ENCODE data around the gene MTHFS. TPM values are rescaled to one million over a fixed set of nuclear protein-coding genes. Genes with fewer than 3 reads are reported as not detected.

MTHFS gene
- total RNA-seq, 2 donors from 2014 or later: 23.4 to 40.9 TPM

GRCh38 chr15:79815468-79815867, 81.3 kb downstream of the MTHFS start:
- H3K36me3 Mint-ChIP-seq: no peaks in the 10 kb centered on the region
- H3K9me3 Mint-ChIP-seq: peaks cover 6 to 9% of the 10 kb centered on the region in 2 donors
- no peak overlapping the region for H3K27ac Mint-ChIP-seq
- DNase-seq (ENCODE audit: low spot score in 2 of 2): no peak
- no peak for ATAC-seq

DNA sequence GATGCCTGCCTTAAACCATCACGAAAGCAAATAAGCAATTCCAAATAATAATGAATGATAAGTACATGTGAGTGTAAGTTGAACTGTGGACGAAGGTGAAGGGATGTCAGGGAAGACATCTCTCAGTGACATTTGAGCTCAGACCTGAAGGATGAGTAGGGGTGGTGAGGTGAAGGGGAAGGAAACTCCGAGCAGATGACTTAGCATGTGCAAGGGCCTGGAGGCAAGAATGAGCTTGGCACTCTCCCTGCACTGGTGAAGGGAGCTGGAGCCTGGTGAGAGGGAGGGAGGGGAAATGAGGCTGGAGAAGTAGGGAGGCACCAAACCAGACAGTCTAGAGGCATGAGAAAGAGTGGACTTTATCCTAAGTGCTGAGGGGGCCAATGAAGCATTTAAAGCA, 84.3 kb downstream of the MTHFS start:
- no peak for DNase-seq (ENCODE audit: low spot score in 2 of 2)
- no peak for ATAC-seq
- H3K27ac Mint-ChIP-seq: no peak overlapping the region
- no peaks in the 10 kb centered on the region for H3K36me3 Mint-ChIP-seq
- no peaks in the 10 kb centered on the region for H3K9me3 Mint-ChIP-seq

DNA sequence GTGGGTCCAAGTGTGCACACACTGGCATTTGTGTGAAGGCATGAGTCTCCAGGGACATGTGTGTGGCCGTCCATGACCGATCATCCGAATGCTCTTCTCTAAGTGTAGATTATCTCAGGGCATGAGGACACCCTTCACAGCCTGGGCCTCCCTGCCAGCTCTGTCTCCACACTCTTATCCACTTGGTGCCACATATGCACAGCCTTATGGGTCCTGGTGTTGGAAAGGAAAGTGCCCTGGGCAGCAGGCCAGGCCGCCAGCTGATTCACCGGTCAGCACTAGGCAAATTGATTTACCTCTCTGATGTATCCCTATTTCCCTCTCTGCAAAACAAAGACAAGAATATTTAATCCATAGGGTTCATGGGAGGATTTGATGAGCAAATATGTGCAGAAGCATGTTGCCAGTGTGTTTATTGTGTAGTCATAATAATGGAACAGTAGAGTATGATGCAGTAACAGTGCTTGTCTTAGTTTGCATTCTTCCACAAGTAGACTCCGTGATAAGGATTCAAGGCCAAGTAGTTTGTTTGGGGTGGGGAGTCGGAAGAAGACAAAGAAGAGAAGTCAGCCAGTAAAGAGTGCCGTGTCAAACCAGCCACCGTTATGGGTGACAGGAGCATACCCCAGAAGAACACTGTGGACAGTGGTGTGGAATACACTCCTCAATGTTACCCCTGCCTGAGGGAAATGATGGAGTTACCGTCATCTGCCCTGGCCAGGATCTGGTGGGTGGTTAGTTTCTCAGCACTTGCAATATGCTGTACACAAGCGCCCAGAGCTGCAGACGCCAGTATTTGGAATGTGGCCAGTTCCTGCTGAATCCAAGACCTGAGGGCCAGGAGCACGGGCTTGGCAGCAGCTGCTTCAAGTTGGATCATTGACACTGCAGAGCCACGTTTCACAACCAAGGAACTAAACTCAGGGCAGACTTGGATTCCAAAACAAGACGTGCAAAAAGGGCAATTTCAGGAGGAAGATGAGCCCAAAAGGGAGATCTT, 85.1 kb downstream of the MTHFS start:
- Mint-ChIP-seq H3K36me3 (no peaks in the 10 kb centered on the region), H3K9me3 (no peaks in the 10 kb centered on the region), H3K27ac (no peak overlapping the region)
- DNase-seq (ENCODE audit: low spot score in 2 of 2): no peak
- ATAC-seq: no peak

- H3K36me3 Mint-ChIP-seq: no peaks in the 10 kb centered on the region
- ATAC-seq: no peak
- no peak overlapping the region for H3K27ac Mint-ChIP-seq
- no peaks in the 10 kb centered on the region for H3K9me3 Mint-ChIP-seq
- DNase-seq (ENCODE audit: low spot score in 2 of 2): no peak
These were observed 92.0 kb downstream of the MTHFS start for GRCh38 chr15:79804838-79805237.

GRCh38 chr15:79798311-79798710, 98.5 kb downstream of the MTHFS start:
- ATAC-seq (no peak), DNase-seq (ENCODE audit: low spot score in 2 of 2) (no peak)
- H3K36me3 Mint-ChIP-seq: no peaks in the 10 kb centered on the region
- H3K27ac Mint-ChIP-seq: no peak overlapping the region
- no peaks in the 10 kb centered on the region for H3K9me3 Mint-ChIP-seq

Other genes starting within 250 kb of the MTHFS start
- gene BCL2A1, start 74.2 kb upstream of the MTHFS start, total RNA-seq: 10 to 100 TPM; 50.4 to 79.8 TPM
- gene ZFAND6, start 162.7 kb upstream of the MTHFS start, total RNA-seq: 10 to 100 TPM; 35.8 to 42.4 TPM